GM04503 (cell line): ENCODE results near the gene UBXN7.
"Not testable (repeated sequence)": the region's sequence is repeated elsewhere in the genome, so short reads cannot be mapped to it uniquely, and the experiment has no call there.

Experiments used
- DNase-seq: peaks from one replicate; pipeline ENCODE4 v3.0.0-alpha.2; 2012; ENCODE audit warnings: low read depth

The UBXN7 gene

DNA sequence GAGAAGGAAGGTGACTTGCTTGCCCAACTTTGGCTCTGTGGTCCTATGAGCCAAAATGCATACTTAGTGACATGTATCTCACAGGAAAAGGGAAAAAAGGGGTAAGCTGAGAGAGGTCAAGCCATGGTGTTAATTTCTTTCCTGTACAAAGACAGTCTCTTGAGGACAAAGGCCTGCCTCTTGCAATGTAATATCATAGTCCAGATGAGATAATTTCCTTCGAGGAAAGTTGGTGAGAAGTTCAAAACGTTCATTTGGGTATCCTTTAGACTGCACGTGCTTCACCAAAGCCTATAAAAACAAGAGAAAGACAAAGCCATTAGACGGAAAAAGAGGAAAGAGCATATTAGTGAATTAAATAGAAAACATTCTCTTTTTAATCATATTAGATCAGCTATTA lies 75.7 kb downstream of the UBXN7 start:
- no peak for DNase-seq

DNA sequence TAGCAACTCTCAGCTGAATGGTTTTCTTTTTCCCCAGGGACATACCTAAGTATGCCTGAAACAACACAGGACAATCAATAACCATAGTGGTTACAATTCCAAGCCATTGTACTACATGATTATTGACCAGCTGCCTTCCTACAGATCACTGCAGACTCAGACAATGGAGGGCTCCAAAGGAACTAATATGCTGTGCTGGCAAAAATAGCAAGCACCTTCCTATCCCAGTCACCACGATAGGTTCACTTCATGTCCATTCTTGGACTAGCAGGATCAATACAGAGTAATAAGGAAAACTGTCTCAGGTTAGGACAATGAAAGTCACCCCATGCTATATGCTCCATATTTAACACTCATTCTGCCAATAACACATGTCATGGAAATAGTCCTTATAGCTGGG lies 76.6 kb downstream of the UBXN7 start:
- no peak for DNase-seq

DNA sequence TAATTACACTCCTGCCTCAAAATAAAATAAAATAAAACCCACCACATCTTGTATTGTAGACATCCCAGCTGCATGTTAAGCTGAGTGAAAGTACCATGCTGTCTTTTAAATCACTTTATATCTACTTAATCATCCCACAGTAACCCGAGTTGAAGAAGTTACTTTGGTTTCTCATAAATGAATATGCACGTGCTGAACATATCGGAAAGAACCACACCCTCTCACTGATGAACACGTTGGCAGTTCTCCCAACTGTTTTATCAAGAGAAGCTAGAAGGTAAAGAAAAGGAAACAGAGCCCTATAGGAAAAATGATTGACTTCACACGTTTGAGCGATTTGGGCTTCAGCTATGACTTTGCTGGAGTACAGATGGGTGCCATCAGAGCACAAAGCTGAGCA lies 78.1 kb downstream of the UBXN7 start:
- no peak for DNase-seq

DNA sequence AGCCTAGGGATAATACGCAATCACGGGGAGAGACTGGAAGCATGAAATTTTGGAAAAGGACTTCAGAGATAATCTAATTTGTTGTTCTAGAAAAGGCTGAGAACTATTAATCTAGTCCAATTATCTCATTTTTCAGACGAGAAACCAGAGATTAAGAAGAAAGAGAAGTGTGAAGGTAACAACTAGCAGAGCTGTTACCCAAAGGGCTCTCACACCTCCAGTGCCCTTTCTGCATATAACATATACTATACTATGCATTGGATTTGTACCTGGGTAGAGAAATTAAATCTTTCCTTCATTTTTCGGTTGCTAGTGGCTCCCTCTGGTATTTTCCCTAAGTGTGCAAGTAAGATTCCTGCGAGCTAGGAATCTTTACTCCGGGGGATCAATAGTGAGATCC lies 80.7 kb downstream of the UBXN7 start:
- no peak for DNase-seq

DNA sequence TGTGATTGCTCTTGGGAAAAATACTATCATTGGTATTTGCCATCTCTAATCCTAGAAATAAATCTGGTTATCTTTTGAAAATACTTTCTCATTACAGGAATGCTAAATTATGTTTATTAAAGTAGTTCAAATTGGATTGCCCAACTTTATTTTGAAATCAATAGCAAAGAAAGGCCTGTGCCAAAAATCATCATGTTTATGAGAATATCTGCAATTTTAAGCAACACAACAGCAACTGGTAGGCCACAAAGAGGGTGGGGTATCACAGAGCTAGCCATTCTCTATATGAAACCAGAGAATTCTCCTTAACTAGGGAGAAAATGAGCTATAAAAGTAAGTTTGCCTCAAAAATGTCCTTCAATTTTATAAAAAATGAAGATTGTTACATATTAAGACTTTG lies 82.2 kb downstream of the UBXN7 start:
- no peak for DNase-seq

DNA sequence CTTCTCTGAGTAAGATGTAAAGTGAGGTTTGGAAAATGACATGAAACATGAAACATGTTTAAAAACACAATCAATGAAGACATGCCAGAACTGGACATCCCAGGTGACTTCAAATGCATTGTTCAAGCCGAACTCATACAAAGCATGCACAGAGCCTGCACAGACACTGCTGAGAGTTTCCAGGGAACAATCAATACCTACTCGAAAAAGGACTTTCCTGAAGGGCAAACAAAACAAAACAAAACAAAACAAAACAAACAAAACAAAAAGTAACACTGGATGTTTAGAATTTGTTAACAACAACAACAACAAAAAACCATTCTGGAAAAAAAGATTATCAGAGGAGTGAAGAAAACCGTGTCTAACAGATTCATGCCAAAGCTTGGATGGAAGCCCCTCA lies 83.5 kb downstream of the UBXN7 start:
- DNase-seq = no peak

DNA sequence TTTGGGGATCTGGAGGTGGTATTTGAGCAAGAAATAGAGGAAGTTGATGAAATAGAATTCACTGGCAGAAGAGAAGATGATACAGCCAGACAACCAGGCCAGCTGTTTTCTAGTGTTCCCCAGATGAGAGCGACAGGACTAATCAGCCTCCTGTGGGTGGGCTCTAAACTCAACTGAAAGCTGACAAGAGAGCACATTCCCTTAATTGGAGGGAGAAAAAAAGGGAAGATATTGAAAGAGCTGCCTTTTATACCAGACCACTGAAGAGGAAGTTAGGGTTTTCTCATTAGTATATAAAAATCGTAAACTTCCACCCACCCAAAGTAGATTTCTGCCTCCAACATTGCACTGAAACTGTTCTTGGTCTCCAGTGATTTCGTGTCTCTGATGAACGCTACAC lies 87.6 kb downstream of the UBXN7 start:
- DNase-seq = no peak

DNA sequence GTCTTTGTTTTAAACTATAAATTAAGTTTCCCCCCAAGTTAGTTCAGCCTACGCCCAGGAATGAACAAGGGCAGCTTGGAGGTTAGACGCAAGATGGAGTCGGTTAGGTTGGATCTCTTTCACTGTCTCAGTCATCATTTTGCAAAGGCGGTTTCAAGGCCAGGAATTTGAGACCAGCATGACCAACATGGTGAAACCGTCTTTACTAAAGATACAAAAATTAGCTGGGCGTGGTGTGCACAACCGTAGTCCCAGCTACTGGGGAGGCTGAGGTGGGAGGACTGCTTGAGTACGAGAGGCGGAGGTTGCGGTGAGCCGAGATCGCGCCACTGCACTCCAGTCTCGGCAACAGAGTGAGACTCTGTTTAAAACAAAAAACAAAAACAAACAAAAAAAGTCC lies 88.3 kb downstream of the UBXN7 start:
- DNase-seq = not testable (repeated sequence)

DNA sequence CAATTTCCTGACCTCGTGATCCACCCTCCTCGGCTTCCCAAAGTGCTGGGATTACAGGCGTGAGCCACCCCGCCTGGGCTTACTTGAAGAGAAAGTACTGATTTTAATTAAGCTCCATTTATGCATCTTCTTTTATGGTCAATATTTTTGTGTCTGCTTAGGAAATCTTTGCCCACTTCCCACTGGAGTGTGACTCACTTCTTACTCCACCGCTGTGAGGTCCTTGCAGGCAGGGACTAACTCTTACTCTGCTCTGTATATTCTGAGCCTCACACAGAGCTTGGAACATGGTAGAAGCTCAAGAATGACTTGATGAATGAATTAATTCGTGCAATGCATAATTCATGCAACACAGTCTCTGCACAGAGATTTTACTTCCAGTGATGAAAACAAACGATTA lies 91.1 kb downstream of the UBXN7 start:
- peak; percentile 37 for DNase-seq

DNA sequence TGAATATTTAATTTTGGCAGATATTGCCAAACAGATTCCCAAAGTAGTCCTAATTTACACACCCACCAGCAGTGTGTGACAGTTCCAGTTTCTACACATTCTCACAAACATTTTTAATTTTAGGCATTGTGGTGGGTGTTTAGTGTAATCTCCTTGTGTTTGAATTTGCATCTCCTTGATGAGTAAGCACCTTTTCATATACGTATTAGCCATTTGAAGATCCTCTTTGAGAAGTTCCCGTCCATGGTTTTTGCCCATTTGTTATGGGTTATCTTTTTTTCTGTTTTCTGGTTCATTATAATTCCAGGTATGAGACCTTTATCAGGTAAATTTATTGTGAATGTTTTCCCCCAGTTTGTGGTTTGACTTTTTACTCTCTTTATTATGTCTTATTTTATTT lies 91.8 kb downstream of the UBXN7 start:
- DNase-seq = no peak

DNA sequence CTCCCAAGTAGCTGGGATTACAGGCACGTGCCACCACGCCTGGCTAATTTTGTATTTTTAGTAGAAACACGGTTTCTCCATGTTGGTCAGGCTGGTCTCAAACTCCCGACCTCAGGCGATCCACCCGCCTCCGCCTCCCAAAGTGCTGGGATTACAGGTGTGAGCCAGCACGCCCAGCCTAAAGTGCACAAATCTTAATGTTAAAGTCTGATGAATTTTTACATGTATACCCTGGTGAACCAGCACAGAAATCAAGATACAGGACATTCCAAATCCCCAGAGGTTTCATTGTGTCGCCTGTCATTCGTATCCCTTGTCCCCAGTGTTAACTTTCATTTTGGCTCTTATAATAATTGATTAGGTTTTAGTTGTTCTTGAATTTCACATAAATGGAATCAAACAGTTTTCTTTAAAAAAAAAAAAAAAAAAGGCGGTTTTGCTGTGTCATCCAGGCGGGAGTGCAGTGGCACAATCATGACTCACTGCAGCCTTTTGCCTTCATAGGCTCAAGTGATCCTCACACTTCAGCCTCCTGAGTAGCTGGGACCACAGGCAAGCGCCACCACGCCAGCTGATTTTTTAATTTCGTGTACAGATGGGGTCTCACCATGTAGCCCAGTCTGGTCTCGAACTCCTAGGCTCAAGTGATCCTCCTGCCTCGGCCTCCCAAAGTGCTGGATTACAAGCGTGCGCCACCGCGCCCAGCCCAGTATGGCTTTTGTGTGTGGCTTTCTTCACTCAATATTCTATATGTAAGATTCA lies 92.6 kb downstream of the UBXN7 start:
- no peak for DNase-seq

DNA sequence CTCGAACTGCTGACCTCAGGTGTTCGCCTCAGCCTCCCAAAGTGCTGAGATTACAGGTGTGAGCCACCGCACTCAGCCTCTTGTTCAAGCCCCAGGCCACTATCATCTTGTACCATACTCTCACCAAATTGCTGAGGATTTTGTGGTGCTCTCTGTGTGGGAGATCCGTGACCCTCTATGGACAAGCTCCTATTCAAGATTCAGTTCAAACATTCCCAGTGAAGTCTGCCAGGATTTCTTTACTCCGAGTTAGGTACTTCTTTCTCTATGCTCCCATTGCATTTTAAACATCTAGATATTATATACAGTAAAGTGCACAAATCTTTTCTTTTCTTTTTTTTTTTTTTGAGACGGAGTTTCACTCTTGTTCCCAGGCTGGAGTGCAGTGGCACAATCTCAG lies 93.2 kb downstream of the UBXN7 start:
- DNase-seq = no peak

DNA sequence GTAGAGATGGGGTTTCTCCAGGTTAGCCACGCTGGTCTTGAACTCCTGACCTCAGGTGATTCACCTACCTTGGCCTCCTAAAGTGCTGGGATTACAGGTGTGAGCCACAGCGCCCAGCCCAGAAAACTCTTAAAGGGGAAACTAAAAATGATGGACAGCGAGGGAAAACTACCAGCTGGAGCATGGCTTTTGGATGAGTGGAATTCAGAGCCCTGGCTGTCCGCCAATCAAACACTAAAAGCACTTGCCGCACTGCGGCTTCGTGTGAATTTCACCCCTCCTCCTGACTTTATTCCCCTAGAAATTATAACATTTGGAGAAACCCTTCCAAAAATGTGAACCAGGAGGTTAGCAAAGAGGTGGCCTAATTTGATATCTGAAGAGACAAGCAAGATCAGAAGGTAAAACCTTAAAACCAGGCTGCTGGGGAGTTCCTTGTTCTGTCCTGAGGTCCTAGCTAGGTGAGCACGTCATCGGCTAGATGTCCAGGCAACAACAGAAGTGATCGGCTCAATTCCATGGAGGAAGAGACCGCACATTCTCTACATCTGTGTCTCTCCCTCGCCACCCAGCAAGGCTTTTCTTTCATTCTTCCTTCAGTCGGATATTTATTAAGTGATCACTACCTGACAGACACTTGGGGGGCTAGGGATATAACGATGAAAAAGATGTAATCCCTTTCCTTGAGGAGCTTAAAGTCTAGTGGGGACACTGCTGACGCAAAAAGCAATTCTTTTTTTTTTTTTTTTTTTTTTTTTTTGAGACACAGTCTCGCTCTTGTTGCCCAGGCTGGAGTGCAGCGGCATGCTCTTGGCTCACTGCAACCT lies 95.7 kb downstream of the UBXN7 start:
- no peak for DNase-seq

DNA sequence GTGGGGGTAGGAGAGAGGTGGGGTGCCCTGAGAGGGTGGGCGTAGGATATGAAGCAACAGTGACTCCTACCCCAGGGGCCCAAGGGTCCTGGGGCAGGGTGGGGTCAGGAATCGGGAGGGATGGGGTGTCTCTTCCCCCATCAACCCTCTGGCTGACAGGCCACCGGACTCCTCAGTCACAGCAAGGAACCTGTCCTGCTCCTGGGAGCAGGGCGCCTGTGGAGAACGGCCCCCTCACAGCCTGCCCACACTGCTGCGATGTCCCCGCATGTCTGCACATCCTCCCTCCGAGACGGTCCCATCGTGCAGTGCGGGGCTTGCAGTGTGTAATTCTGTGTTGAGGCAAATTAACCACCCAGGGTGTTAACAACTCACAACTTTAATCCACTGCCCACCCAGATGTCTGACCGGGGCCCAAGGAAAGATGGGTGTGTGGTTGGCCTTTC lies 96.7 kb downstream of the UBXN7 start:
- DNase-seq = no peak

DNA sequence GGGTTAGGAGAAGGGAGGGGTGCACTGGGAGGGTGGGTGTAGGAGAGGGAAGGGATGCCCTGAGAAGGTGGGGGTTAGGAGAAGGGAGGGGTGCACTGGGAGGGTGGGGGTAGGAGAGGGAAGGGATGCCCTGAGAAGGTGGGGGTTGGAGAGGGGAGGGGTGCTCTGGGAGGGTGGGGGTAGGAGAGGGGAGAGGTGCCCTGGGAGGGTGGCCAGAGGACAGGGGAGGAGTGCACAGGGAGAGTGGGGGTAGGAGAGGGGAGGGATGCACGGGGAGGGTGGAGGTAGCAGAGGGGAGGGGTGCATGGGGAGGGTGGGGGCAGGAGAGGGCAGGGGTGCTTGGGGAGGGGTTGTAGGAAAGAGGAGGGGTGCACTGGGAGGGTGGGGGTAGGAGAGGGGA lies 97.2 kb downstream of the UBXN7 start:
- DNase-seq = no peak

DNA sequence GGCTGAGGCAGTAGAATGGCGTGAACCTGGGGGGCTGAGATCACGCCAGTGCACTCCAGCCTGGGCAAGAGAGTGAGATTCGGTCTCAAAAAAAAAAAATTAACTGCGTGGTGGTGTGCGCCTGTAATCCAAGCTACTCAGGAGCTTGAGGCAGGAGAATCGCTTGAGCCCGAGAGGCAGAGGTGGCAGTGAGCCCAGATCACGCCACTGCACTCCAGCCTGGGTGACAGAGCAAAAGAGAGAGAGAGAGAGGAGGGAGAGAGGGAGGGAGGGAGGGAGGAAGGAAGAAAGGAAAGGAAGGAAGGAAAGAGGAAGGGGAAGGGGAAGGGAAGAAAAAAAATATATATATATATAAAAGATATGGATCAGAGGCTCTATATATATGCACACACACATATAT lies 100.1 kb downstream of the UBXN7 start:
- DNase-seq = no peak

DNA sequence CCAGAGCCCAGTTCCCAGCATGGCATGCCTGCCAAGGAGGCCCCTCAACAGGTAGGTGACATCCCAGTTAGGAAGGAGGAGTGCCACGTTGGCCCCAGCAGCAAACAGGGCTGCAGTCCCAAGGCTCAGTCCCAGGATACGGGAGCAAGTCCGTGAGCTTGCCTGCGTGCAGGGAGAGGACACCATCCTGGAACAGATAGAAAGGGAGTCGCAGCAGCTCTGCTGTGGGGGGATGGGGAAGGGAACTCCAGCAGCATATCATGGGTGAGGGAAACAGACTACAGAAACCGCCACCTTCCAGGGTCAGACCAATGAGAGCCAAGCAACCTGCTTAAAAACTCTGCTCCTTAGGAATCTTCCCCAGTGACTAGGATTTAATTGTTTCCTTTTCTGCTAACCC lies 104.8 kb downstream of the UBXN7 start:
- DNase-seq = no peak

DNA sequence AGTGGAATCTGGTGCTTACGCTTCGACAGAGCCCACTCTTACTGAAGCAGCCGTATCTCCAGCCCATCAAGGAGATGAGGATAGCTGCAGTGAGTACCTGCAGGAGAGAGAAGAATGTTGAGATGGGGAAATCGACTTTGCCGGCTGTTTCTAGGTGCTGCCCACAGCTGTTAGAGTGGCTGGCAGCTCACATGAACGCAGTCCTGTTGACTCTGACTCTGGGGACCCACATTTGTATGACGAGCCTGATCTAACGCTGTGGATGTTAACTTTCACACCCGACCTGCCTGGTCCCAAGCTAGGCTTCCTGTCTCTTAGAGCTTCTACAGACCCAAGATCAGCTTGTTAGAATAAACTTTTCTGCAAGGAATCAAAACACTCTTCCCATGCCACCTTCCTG lies 105.3 kb downstream of the UBXN7 start:
- no peak for DNase-seq

DNA sequence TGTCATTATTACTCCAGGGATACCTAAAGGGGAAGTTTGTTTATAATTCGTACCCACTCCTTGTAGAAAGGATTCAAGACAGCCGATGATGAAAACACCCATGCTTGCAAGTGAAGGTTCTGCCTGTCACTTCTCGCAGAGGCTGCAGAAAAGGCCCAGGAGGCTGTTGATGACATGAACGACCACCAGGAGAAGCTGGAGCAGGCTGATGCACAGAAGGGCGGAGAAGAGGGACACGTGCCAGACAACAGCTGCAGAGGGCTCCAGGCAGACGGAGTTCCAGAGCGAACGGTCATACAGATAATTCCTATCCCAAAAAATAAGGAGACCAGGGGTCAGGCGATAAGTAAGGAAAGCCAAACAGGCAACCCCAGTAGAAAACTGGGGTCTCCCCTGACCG lies 108.5 kb downstream of the UBXN7 start:
- no peak for DNase-seq

DNA sequence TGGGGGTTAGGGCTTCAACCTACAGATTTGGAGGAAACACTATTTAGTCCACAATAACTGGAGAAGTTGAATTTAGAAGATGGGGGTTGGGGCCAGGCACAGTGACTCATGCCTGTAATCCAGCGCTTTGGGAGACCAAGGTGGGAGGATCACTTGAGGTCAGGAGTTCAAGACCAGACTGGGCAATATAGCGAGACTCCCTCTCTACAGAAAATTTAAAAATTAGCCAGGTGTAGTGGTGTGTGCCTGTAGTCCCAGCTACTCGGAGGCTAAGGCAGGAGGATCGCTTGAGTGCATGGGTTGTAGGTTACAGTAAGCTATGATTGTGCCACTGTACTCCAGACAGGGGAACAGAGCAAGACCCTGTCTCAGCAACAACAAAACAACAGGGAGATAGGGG lies 109.2 kb downstream of the UBXN7 start:
- no peak for DNase-seq

DNA sequence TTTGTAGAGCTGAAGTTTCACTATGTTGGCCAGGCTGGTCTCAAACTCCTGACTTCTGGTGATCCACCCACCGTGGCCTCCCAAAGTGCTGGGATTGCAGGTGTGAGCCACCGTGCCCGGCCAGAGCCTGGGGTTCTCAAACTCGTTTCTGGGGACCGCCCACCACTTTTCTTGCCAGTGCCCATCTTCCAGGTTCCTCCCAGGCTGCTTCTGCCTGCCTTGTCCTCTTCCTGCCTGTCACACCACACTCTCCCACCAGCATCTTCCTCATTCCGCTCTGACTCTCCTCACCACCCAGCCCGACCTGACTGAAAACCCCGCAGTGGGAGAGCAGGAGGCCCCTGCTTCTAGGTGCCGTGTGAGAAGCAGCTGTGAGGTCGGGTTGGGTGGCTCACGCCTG lies 111.1 kb downstream of the UBXN7 start:
- DNase-seq = no peak

DNA sequence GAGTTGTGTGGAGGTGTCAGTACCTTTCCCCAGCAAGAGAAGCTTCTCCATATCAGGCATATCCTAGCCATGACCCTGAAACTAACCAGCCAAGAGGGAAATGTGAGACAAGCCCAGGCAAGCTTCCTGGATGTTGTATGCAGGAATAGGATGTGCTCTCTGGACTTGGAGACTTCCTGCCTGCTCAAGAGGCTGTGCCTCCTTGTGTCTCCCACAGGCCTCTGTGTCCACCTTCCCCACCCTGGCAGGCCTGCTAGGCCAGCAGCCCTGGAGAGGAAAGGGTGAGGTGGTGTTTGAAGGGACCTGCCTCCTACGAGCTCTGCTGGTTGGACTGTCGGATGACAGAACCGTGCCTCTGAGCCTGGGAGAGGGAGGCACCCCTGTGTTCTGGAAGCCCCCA lies 112.1 kb downstream of the UBXN7 start:
- no peak for DNase-seq

DNA sequence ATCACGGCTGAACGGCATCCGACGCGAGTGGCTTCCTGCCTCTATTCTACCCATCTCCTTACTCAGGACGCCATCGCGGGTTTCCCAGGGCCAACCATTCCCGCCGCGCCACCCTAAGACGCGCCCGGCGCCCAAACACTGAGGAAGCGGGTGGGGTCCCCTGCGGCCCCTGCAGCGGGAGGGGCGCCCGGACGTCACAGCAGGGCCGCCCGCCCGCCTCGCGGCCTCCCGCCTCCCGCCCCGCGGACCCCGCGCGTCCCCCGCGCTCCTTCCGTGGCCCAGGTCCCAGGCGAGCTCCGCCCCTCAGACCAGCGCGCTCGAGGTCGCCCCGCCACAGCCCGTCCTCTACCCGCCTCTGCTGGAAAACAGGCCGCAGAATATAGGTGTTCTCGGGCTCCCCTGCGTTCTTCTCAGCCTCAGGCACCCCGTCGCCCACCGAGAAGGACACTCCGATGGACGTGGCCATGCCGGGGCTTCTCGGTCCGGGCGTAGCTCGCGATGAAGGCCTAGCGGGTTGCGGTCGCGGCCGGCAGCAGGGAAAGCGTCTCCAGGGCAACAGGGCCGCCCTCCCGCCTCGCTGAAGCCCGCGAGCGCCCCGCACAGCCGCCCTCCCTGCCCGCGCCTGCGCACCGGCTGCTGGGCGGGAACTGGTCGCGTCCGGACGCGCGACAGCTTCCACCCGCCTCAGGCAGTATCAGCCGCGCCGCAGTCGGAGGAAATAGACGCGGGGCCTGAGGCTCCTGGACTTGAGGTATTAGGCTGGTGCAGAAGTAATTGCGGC lies 114.3 kb downstream of the UBXN7 start, which contains the start of gene DYNLT2B:
Gene DYNLT2B, minus strand, starts transcription at position 554 of the 781 bp plus-strand sequence. Its CDS starts 88 bp downstream, at position 466.
- DNase-seq = peak; percentile 54
